ENCODE measurements around the gene CD14. TPM values are rescaled to one million over a fixed set of nuclear protein-coding genes. Genes with fewer than 3 reads are reported as not detected.

The CD14 gene
- total RNA-seq, 2 experiments from 2014 or later: 0.36 to 0.41 TPM

- TF ChIP-seq CTCF (IDR thresholded peaks at IDR 0.05): no peak
- Mint-ChIP-seq H3K27ac (no peak overlapping the region), H3K36me3 (ENCODE audit: low read depth) (no peaks in the 10 kb centered on the region), H3K4me3 (no peak overlapping the region), H3K9me3 (no peaks in the 10 kb centered on the region), H3K4me1 (ENCODE audit: low read depth) (peaks cover 4% of the 10 kb centered on the region), H3K27me3 (peaks cover 2% of the 10 kb centered on the region)
- POLR2A ChIA-PET: interaction anchor here (1.3 kb wide), 1 partner anchor 99 kb away, joined by 3 read pairs; the partner anchor contains the start of genes HARS1 and HARS2
- no peak for ATAC-seq
- CTCF ChIA-PET: no interaction called here
- no peak for DNase-seq
- intact Hi-C loops (cut with micrococcal nuclease): no loop called here
These were observed 41.1 kb downstream of the CD14 start for GRCh38 chr5:140591747-140592372.

GRCh38 chr5:140590861-140591260, 42.1 kb downstream of the CD14 start:
- DNase-seq (no peak), ATAC-seq (no peak)
- Mint-ChIP-seq H3K9me3 (no peaks in the 10 kb centered on the region), H3K27ac (no peak overlapping the region), H3K4me1 (ENCODE audit: low read depth) (peaks cover 4% of the 10 kb centered on the region), H3K27me3 (peaks cover 2% of the 10 kb centered on the region), H3K4me3 (no peak overlapping the region), H3K36me3 (ENCODE audit: low read depth) (no peaks in the 10 kb centered on the region)
- no peak for TF ChIP-seq CTCF (IDR thresholded peaks at IDR 0.05)
- CTCF ChIA-PET: no interaction called here
- POLR2A ChIA-PET: interaction anchor here (1.3 kb wide), 1 partner anchor 100 kb away, joined by 3 read pairs; the partner anchor contains the start of genes HARS1 and HARS2
- intact Hi-C loops (cut with micrococcal nuclease): no loop called here

- H3K36me3 Mint-ChIP-seq (ENCODE audit: low read depth): no peaks in the 10 kb centered on the region
- POLR2A ChIA-PET: no interaction called here
These were observed 44.5 kb downstream of the CD14 start for GRCh38 chr5:140588311-140589070.

GRCh38 chr5:140587495-140587894, 45.5 kb downstream of the CD14 start:
- Mint-ChIP-seq H3K4me3 (no peak overlapping the region), H3K9me3 (no peaks in the 10 kb centered on the region), H3K27me3 (peaks cover 2% of the 10 kb centered on the region), H3K4me1 (ENCODE audit: low read depth) (no peaks in the 10 kb centered on the region), H3K27ac (no peak overlapping the region), H3K36me3 (ENCODE audit: low read depth) (no peaks in the 10 kb centered on the region)
- POLR2A ChIA-PET: no interaction called here
- CTCF ChIA-PET: interaction anchor here (1.2 kb wide), 1 partner anchor 347 kb away, joined by 3 read pairs; no protein-coding TSS in a partner anchor
- no peak for DNase-seq
- no peak for TF ChIP-seq CTCF (IDR thresholded peaks at IDR 0.05)
- no peak for ATAC-seq
- intact Hi-C loops (cut with micrococcal nuclease): no loop called here

More at GRCh38 chr5:140588311-140589070, 44.5 kb downstream of the CD14 start:
- CTCF ChIA-PET: interaction anchor here (1.2 kb wide), 1 partner anchor 348 kb away, joined by 3 read pairs; no protein-coding TSS in a partner anchor
- intact Hi-C loops (cut with micrococcal nuclease): no loop called here
- Mint-ChIP-seq H3K27me3 (peaks cover under 1% of the 10 kb centered on the region), H3K4me1 (ENCODE audit: low read depth) (no peaks in the 10 kb centered on the region), H3K9me3 (no peaks in the 10 kb centered on the region), H3K27ac (no peak overlapping the region), H3K4me3 (no peak overlapping the region)
- no peak for ATAC-seq
- no peak for TF ChIP-seq CTCF (IDR thresholded peaks at IDR 0.05)
- DNase-seq: no peak

Small RNA genes within 50 kb of the gene (microRNA-seq; reads per million reads assigned to microRNA genes)
- gene MIR3655 (ENCODE audit: borderline microRNAs expressed, borderline replicate concordance): not detected

Other genes starting within 250 kb of the CD14 start
- gene ANKHD1, start 231.3 kb downstream of the CD14 start, total RNA-seq: 100 to 1,000 TPM in 1 of 2 experiments, 10 to 100 TPM in 1; 99.3 to 103 TPM
- gene EIF4EBP3, start 85.5 kb downstream of the CD14 start, total RNA-seq: 10 to 100 TPM; 19.6 to 20.3 TPM
- 10 to 100 TPM; 47.8 to 49.5 TPM for gene SRA1, start 75.7 kb downstream of the CD14 start, total RNA-seq
- 10 to 100 TPM; 24.9 TPM for gene APBB3, start 68.6 kb downstream of the CD14 start, total RNA-seq
- gene SLC35A4, start 68.3 kb downstream of the CD14 start, total RNA-seq: 10 to 100 TPM; 72.9 to 73.6 TPM
- 10 to 100 TPM; 31.7 to 33.2 TPM for gene TMCO6, start 6.3 kb upstream of the CD14 start, total RNA-seq
- 10 to 100 TPM; 63.1 to 64.5 TPM for gene NDUFA2, start 14.5 kb upstream of the CD14 start, total RNA-seq
- gene IK, start 14.7 kb upstream of the CD14 start, total RNA-seq: 10 to 100 TPM; 84.3 to 84.5 TPM
- gene WDR55, start 31.7 kb upstream of the CD14 start, total RNA-seq: 10 to 100 TPM; 30.1 to 31.8 TPM
- 1 to 10 TPM; 2.9 to 3.2 TPM for gene DND1, start 40.4 kb upstream of the CD14 start, total RNA-seq
- 10 to 100 TPM; 84.5 to 84.9 TPM for gene HARS1, start 58.2 kb upstream of the CD14 start, total RNA-seq
- gene HARS2, start 58.3 kb upstream of the CD14 start, total RNA-seq: 10 to 100 TPM; 26.1 TPM
- gene ZMAT2, start 67.3 kb upstream of the CD14 start, total RNA-seq: 10 to 100 TPM; 47.6 to 50.1 TPM
- gene PCDHA1, start 153.0 kb upstream of the CD14 start, total RNA-seq: not detected
- gene PCDHA2, start 161.7 kb upstream of the CD14 start, total RNA-seq: not detected
- gene PCDHA3, start 167.9 kb upstream of the CD14 start, total RNA-seq: not detected
- not detected for gene PCDHA4, start 173.9 kb upstream of the CD14 start, total RNA-seq
- gene PCDHA5, start 188.4 kb upstream of the CD14 start, total RNA-seq: not detected
- gene PCDHA6, start 194.8 kb upstream of the CD14 start, total RNA-seq: not detected
- gene PCDHA7, start 201.1 kb upstream of the CD14 start, total RNA-seq: not detected
- gene PCDHA8, start 208.0 kb upstream of the CD14 start, total RNA-seq: not detected
- gene PCDHA9, start 215.2 kb upstream of the CD14 start, total RNA-seq: not detected
- gene PCDHA10, start 222.7 kb upstream of the CD14 start, total RNA-seq: not detected
- not detected for gene PCDHA11, start 235.8 kb upstream of the CD14 start, total RNA-seq
- not detected for gene PCDHA12, start 242.1 kb upstream of the CD14 start, total RNA-seq
- not detected for gene PCDHA13, start 248.9 kb upstream of the CD14 start, total RNA-seq